ENCODE results near the gene PRPF8. TPM values are rescaled to one million over a fixed set of nuclear protein-coding genes. Genes with fewer than 3 reads are reported as not detected.
A peak's percentile ranks its signal among the peaks of the same experiment; 100 is the strongest.

Gene PRPF8
- total and polyA plus RNA-seq, 2 donors (not counting 1 experiment from before 2014, with no cell fraction given) = 177 to 423 TPM

DNA sequence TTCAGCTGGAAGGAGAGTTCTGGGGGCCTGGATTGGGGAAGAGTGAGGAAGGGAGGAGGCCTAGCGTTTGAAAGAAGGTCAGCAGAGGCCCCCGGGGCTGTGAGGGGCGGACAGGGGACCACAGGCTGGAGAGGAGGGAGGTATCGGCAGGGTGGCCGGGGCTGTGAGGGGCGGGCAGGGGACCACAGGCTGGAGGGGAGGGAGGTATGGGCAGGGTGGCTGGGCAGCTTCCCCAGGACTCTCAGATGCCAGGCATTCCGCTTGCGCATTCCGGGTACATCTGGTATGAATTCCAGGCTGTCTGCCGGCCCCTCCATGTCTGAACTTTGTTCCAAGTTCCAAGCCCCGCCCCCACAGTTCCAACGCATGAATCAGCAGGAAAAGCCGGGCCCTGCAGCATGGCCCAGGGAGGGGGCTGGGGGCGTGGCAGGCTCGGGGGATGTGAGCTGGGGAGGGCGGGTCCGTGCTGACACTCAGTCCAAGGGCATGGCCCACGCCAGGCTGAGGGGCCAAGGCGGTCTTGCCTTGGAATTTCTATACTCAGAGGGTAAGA lies 29.8 kb upstream of the PRPF8 start:
- no peak overlapping the region for H3K4me3 ChIP-seq (ENCODE audit: control extremely low read depth in 1 of 5, extremely low read depth in 1 of 5, insufficient read depth in 1 of 5, low read depth in 2 of 5, low read length in 4 of 5)
- CTCF ChIA-PET = interaction anchor here (1.0 to 2.7 kb wide), 4 partner anchors 12 to 151 kb away, joined by 5 to 24 read pairs (median 8); no protein-coding TSS in a partner anchor
- Mint-ChIP-seq H3K4me3 (peak overlapping the region; percentile 73), H3K9me3 (ENCODE audit: insufficient read depth) (no peaks in the 10 kb centered on the region), H3K27me3 (peaks cover 38% of the 10 kb centered on the region), H3K4me1 (peaks cover 35% of the 10 kb centered on the region), H3K27ac (no peak overlapping the region)
- ATAC-seq (ENCODE audit: low read depth) = no peak
- no peaks in the 10 kb centered on the region for H3K79me2 ChIP-seq (ENCODE audit: control insufficient read depth, insufficient read depth, low read length)
- H3K27ac ChIP-seq (ENCODE audit: low read length in 2 of 2) = no peak overlapping the region
- peaks cover 0 to 45% (median 14%) of the 10 kb centered on the region in 4 experiments for H3K27me3 ChIP-seq (replicated peaks in 1 of 4; ENCODE audit: control extremely low read depth in 1 of 4, control insufficient read depth in 3 of 4, insufficient read depth in 4 of 4, low read length in 3 of 4)
- H3K9me3 ChIP-seq (ENCODE audit: control extremely low read depth in 1 of 3, control insufficient read depth in 2 of 3, insufficient read depth in 1 of 3, low read length in 2 of 3) = peaks cover 0 to 3% (median 0%) of the 10 kb centered on the region in 3 donors
- POLR2A ChIA-PET = interaction anchor here (1.5 kb wide), 1 partner anchor 9 kb away, joined by 8 read pairs; no protein-coding TSS in a partner anchor
- no peak for TF ChIP-seq CTCF (IDR thresholded peaks at IDR 0.05)
- TF ChIP-seq EZH2 (IDR thresholded peaks at IDR 0.05; ENCODE audit: borderline replicate concordance, insufficient read depth, low read depth, low read length, poor library complexity, severe bottlenecking) = no peak
- H3K36me3 ChIP-seq (replicated peaks in 1 of 2; ENCODE audit: control extremely low read depth in 1 of 2, control insufficient read depth in 1 of 2, extremely low read depth in 1 of 2, insufficient read depth in 2 of 2, low read length in 1 of 2) = no peaks in the 10 kb centered on the region
- H3K4me1 ChIP-seq (ENCODE audit: control insufficient read depth in 2 of 2, insufficient read depth in 2 of 2, low read length in 2 of 2) = peaks cover 37 to 45% of the 10 kb centered on the region in 2 donors
- DNase-seq = no peak
- H3K9ac ChIP-seq (ENCODE audit: low read length) = no peak overlapping the region
- 12% methylated on average over 19 of the region's 19 CpGs for WGBS (ENCODE audit: insufficient coverage)
- H4K20me1 ChIP-seq (ENCODE audit: control insufficient read depth, insufficient read depth, low read length, poor library complexity, severe bottlenecking) = peaks cover 14% of the 10 kb centered on the region
- intact Hi-C loops (cut with micrococcal nuclease) = no loop called here
- peak overlapping the region; percentile 99 for H3K4me2 ChIP-seq (replicated peaks; ENCODE audit: low read depth, low read length, poor library complexity, severe bottlenecking)
- no peak overlapping the region for H2AFZ ChIP-seq (ENCODE audit: insufficient read depth, low read depth, low read length, poor library complexity, severe bottlenecking)

DNA sequence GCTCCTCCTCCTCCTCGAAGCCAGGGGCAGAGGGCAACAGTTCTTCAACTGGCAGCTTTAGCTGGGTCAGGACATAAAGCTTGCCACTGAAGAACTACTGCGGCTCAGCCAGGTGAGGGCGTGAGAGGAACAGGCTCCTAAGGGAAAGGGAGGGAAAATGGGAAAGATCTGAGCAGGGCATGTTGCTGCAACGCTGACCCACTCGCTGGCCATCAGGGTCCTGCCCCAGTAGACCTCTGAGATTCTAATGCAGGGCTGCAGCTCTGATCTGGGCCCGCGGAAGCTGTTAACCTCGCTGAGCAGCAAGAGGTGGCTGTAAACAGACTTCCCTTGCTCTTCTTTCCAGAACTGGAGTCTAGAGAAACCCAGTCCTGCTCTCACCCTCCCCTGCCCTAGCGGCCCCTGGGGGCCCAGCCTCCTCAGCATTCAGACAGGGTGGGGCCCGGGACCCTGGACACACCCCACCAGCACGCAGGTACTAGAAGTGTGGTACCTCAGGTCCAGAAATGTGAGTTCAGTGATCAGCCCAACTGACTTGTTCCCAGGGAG lies 29.3 kb upstream of the PRPF8 start:
- Histone ChIP-seq H3K27ac (ENCODE audit: low read length in 2 of 2) (no peak overlapping the region), H3K9me3 (ENCODE audit: control extremely low read depth in 1 of 3, control insufficient read depth in 2 of 3, insufficient read depth in 1 of 3, low read length in 2 of 3) (peaks cover 0 to 4% (median 0%) of the 10 kb centered on the region in 3 donors), H4K20me1 (ENCODE audit: control insufficient read depth, insufficient read depth, low read length, poor library complexity, severe bottlenecking) (peaks cover 14% of the 10 kb centered on the region), H2AFZ (ENCODE audit: insufficient read depth, low read depth, low read length, poor library complexity, severe bottlenecking) (no peak overlapping the region), H3K4me2 (replicated peaks; ENCODE audit: low read depth, low read length, poor library complexity, severe bottlenecking) (no peak overlapping the region), H3K4me3 (ENCODE audit: control extremely low read depth in 1 of 5, extremely low read depth in 1 of 5, insufficient read depth in 1 of 5, low read depth in 2 of 5, low read length in 4 of 5) (no peak overlapping the region), H3K79me2 (ENCODE audit: control insufficient read depth, insufficient read depth, low read length) (no peaks in the 10 kb centered on the region), H3K27me3 (replicated peaks in 1 of 4; ENCODE audit: control extremely low read depth in 1 of 4, control insufficient read depth in 3 of 4, insufficient read depth in 4 of 4, low read length in 3 of 4) (peaks cover 0 to 50% (median 16%) of the 10 kb centered on the region in 4 experiments), H3K36me3 (replicated peaks in 1 of 2; ENCODE audit: control extremely low read depth in 1 of 2, control insufficient read depth in 1 of 2, extremely low read depth in 1 of 2, insufficient read depth in 2 of 2, low read length in 1 of 2) (no peaks in the 10 kb centered on the region), H3K9ac (ENCODE audit: low read length) (no peak overlapping the region), H3K4me1 (ENCODE audit: control insufficient read depth in 2 of 2, insufficient read depth in 2 of 2, low read length in 2 of 2) (peaks cover 39 to 47% of the 10 kb centered on the region in 2 donors)
- ChIA-PET POLR2A (interaction anchor here (0.5 to 1.5 kb wide), 2 partner anchors 10 to 685 kb away, joined by 8 read pairs; no protein-coding TSS in a partner anchor), CTCF (interaction anchor here (0.6 to 2.7 kb wide), 11 partner anchors 12 to 152 kb away, joined by 3 to 24 read pairs (median 5); partner anchors contain the start of genes RILP, RPA1 and SMYD4)
- intact Hi-C loops (cut with micrococcal nuclease) = no loop called here
- Mint-ChIP-seq H3K4me3 (peak overlapping the region; percentile 73), H3K9me3 (ENCODE audit: insufficient read depth) (no peaks in the 10 kb centered on the region), H3K27me3 (peaks cover 38% of the 10 kb centered on the region), H3K27ac (no peak overlapping the region), H3K4me1 (peaks cover 35% of the 10 kb centered on the region)
- DNase-seq (no peak), ATAC-seq (ENCODE audit: low read depth) (no peak)
- 19% methylated on average over 10 of the region's 11 CpGs for WGBS (ENCODE audit: insufficient coverage)
- TF ChIP-seq EZH2 (IDR thresholded peaks at IDR 0.05; ENCODE audit: borderline replicate concordance, insufficient read depth, low read depth, low read length, poor library complexity, severe bottlenecking) = no peak
- no peak for TF ChIP-seq CTCF (IDR thresholded peaks at IDR 0.05)

Measured in B cell (primary cell).